H9 (cell line): Measurements from ENCODE around the gene GOLGA8S. TPM values are rescaled to one million over a fixed set of nuclear protein-coding genes. Genes with fewer than 3 reads are reported as not detected.

Experiments
- DNase-seq: peaks from one replicate; pipeline ENCODE4 v3.0.0-alpha.2; 2017
- H2AFZ ChIP-seq: one replicate; pipeline ENCODE4 v1.6.1; 2013; ENCODE audit warnings: mild to moderate bottlenecking, low read length, control low read depth, moderate library complexity
- H2AK5ac ChIP-seq: 2 replicates; pipeline ENCODE4 v1.6.1; 2013; ENCODE audit warnings: low read length, control low read depth, mixed read lengths; ENCODE audit not compliant: insufficient read length
- H2BK120ac ChIP-seq: one replicate; pipeline ENCODE4 v1.6.1; 2013; ENCODE audit warnings: low read depth, mild to moderate bottlenecking, low read length, control low read depth, inconsistent platforms; ENCODE audit not compliant: poor library complexity, severe bottlenecking
- H2BK12ac ChIP-seq: 2 replicates; pipeline ENCODE4 v1.6.1; 2013; ENCODE audit warnings: low read length, control low read depth, mixed read lengths, low read depth; ENCODE audit not compliant: insufficient read length
- H2BK15ac ChIP-seq: 2 replicates; pipeline ENCODE4 v1.6.1; 2013; ENCODE audit warnings: low read depth, low read length, control low read depth
- H2BK20ac ChIP-seq: one replicate; pipeline ENCODE4 v1.6.1; 2013; ENCODE audit warnings: low read depth, mild to moderate bottlenecking, low read length, control low read depth, inconsistent platforms; ENCODE audit not compliant: poor library complexity, severe bottlenecking
- H2BK5ac ChIP-seq: 2 replicates; pipeline ENCODE4 v1.6.1; 2013; ENCODE audit warnings: low read length, control low read depth, mixed read lengths; ENCODE audit not compliant: insufficient read length
- H3K14ac ChIP-seq: 2 replicates; pipeline ENCODE4 v1.6.1; 2013; ENCODE audit warnings: low read length, control low read depth; ENCODE audit not compliant: insufficient read depth
- H3K18ac ChIP-seq: 2 replicates; pipeline ENCODE4 v1.6.1; 2013; ENCODE audit warnings: low read depth, mild to moderate bottlenecking, mixed read lengths, low read length, control low read depth; ENCODE audit not compliant: insufficient read length
- H3K23ac ChIP-seq: 2 replicates; pipeline ENCODE4 v1.6.1; 2013; ENCODE audit warnings: low read length, control low read depth, mixed read lengths, low read depth; ENCODE audit not compliant: insufficient read length
- H3K23me2 ChIP-seq: 2 replicates; pipeline ENCODE4 v1.6.1; 2013; ENCODE audit warnings: low read depth, mild to moderate bottlenecking, mixed read lengths, low read length, control low read depth; ENCODE audit not compliant: insufficient read length, poor library complexity, severe bottlenecking
- H3K27ac ChIP-seq: 2 replicates; pipeline ENCODE4 v1.5.1; 2013; ENCODE audit warnings: low read length, control low read depth, mixed read lengths, low read depth; ENCODE audit not compliant: insufficient read length
- H3K27me3 ChIP-seq: 2 replicates; pipeline ENCODE4 v1.6.1; 2013; ENCODE audit warnings: low read length, control low read depth, inconsistent platforms; ENCODE audit not compliant: insufficient read depth
- H3K4ac ChIP-seq: 2 replicates; pipeline ENCODE4 v1.6.1; 2013; ENCODE audit warnings: low read depth, mild to moderate bottlenecking, control low read depth, inconsistent platforms, low read length, moderate library complexity
- H3K4me1 ChIP-seq: 2 replicates; pipeline ENCODE4 v1.6.1; 2013; ENCODE audit warnings: low read length, control low read depth, inconsistent platforms; ENCODE audit not compliant: insufficient read depth
- H3K4me2 ChIP-seq: 2 replicates; pipeline ENCODE4 v1.6.1; 2013; ENCODE audit warnings: low read length, control low read depth, mixed read lengths; ENCODE audit not compliant: insufficient read length, insufficient read depth
- H3K56ac ChIP-seq: 2 replicates; pipeline ENCODE4 v1.6.1; 2013; ENCODE audit warnings: low read depth, mild to moderate bottlenecking, mixed read lengths, low read length, control low read depth; ENCODE audit not compliant: insufficient read length
- H3K79me1 ChIP-seq: 2 replicates; pipeline ENCODE4 v1.6.1; 2013; ENCODE audit warnings: low read depth, mild to moderate bottlenecking, moderate library complexity, low read length, control low read depth, inconsistent platforms; ENCODE audit not compliant: insufficient read depth, poor library complexity, severe bottlenecking
- H3K79me2 ChIP-seq: 2 replicates; pipeline ENCODE4 v1.6.1; 2013; ENCODE audit warnings: low read length, control low read depth, inconsistent platforms; ENCODE audit not compliant: insufficient read depth
- H3K9ac ChIP-seq: 2 replicates; pipeline ENCODE4 v1.6.1; 2013; ENCODE audit warnings: low read length, control low read depth, mixed read lengths; ENCODE audit not compliant: insufficient read length; ENCODE audit errors: extremely low read depth
- H3K9me3 ChIP-seq: one replicate; pipeline ENCODE4 v1.6.1; 2013; ENCODE audit warnings: low read depth, low read length, inconsistent platforms; ENCODE audit not compliant: control insufficient read depth
- H3T11ph ChIP-seq: one replicate; pipeline ENCODE4 v1.6.1; 2013; ENCODE audit warnings: mild to moderate bottlenecking, low read length, control low read depth, inconsistent platforms
- H4K20me1 ChIP-seq: one replicate; pipeline ENCODE4 v1.6.1; 2013; ENCODE audit not compliant: control insufficient read depth, insufficient read length, insufficient read depth
- H4K5ac ChIP-seq: 2 replicates; pipeline ENCODE4 v1.6.1; 2013; ENCODE audit warnings: low read depth, mild to moderate bottlenecking, mixed read lengths, low read length, control low read depth; ENCODE audit not compliant: insufficient read length
- H4K8ac ChIP-seq: replicated peaks from 2 replicates; pipeline ENCODE4 v1.6.1; 2013; ENCODE audit warnings: low read length, control low read depth, mixed read lengths, low read depth; ENCODE audit not compliant: insufficient read length
- H4K91ac ChIP-seq: 2 replicates; pipeline ENCODE4 v1.6.1; 2013; ENCODE audit warnings: low read depth, mild to moderate bottlenecking, moderate library complexity, mixed read lengths, low read length, control low read depth; ENCODE audit not compliant: insufficient read length
- H3K27ac Mint-ChIP-seq, 3 experiments: 2 replicates in 2 of 3; 3 replicates in 1 of 3; pipeline ENCODE4 v1.8.0; 2020 to 2021; ENCODE audit warnings: mixed read lengths in 3 of 3, mild to moderate bottlenecking in 1 of 3, moderate library complexity in 1 of 3
- H3K27me3 Mint-ChIP-seq: 2 replicates; pipeline ENCODE4 v1.8.0; 2021; ENCODE audit warnings: low read depth, mild to moderate bottlenecking, moderate library complexity, mixed read lengths
- H3K36me3 Mint-ChIP-seq, 3 experiments: 2 replicates in 2 of 3; 3 replicates in 1 of 3; pipeline ENCODE4 v1.8.0; 2020 to 2021; ENCODE audit warnings: low read depth in 3 of 3, mixed read lengths in 3 of 3; ENCODE audit not compliant: insufficient read depth in 1 of 3
- H3K4me1 Mint-ChIP-seq, 2 experiments: 2 replicates each; pipeline ENCODE4 v1.8.0; 2020; ENCODE audit warnings: mixed read lengths in 2 of 2
- H3K4me3 Mint-ChIP-seq, 2 experiments: 2 replicates in 1 of 2; 3 replicates in 1 of 2; pipeline ENCODE4 v1.8.0; 2020 to 2021; ENCODE audit warnings: mild to moderate bottlenecking in 2 of 2, mixed read lengths in 2 of 2, moderate library complexity in 1 of 2
- H3K9me3 Mint-ChIP-seq, 2 experiments: 2 replicates in 1 of 2; 3 replicates in 1 of 2; pipeline ENCODE4 v1.8.0; 2020; ENCODE audit warnings: mild to moderate bottlenecking in 2 of 2, mixed read lengths in 2 of 2, moderate library complexity in 1 of 2
- WGBS: extraction: QIAGEN DNeasy Blood & Tissue Kit; methylation state at CpG from one replicate; pipeline ENCODE4 v1.1.7; 2013; ENCODE audit warnings: missing lambda C conversion rate, low lambda C conversion rate, mixed read lengths; ENCODE audit not compliant: insufficient read length; ENCODE audit errors: extremely low coverage; 5-methylcytosine and 5-hydroxymethylcytosine counted together
- total RNA-seq: library from RNA; stranded (reverse); gene quantifications from 2 replicates; pipeline ENCODE4 v1.2.1, GENCODE V29; 2021
- TF ChIP-seq, protein P1 (sequence below): fragments of 200-600 bp; sonication (generic); conservative IDR thresholded peaks from 3 replicates; pipeline ENCODE4 v1.8.0; 2021; ENCODE audit warnings: antibody characterized with exemption, mild to moderate bottlenecking

Gene GOLGA8S
- total RNA-seq, 1 experiment from 2014 or later, result 0.07 TPM

DNA sequence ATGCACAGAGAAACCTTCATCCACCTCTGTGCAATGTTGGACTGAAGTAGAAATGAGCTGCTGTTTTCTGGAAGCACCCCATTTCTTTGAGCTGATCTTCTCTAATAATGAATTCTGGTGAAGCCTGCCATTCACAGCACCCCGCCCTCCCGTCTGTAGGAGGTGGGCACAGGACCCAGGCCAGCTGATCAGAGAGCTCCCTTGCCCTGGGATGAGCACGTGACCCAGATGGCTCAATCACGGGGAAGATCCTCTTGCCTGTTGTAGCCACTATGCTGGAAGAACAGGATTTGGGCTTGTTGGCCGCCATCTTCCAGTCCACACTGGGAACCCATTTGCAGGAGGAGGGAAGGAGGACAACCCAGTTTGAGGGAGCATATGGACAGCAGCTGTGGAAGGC lies 48.0 kb downstream of the GOLGA8S start:
- Histone ChIP-seq H3K4ac (no peak overlapping the region), H4K5ac (no peak overlapping the region), H3K14ac (no peak overlapping the region), H3K23me2 (no peaks in the 10 kb centered on the region), H2BK120ac (no peak overlapping the region), H3K9me3 (peaks cover 14% of the 10 kb centered on the region), H3K79me1 (no peaks in the 10 kb centered on the region), H3K27ac (no peak overlapping the region), H4K8ac (no peak overlapping the region), H4K20me1 (no peaks in the 10 kb centered on the region), H3K4me2 (no peak overlapping the region), H2AK5ac (no peak overlapping the region), H4K91ac (no peak overlapping the region), H3K18ac (no peak overlapping the region), H3K4me1 (no peaks in the 10 kb centered on the region), H2BK5ac (no peak overlapping the region), H2AFZ (no peak overlapping the region), H3K56ac (no peak overlapping the region), H3K9ac (no peak overlapping the region), H2BK20ac (no peak overlapping the region), H2BK12ac (no peak overlapping the region), H3K27me3 (no peaks in the 10 kb centered on the region), H3K23ac (no peak overlapping the region), H3K79me2 (no peaks in the 10 kb centered on the region), H2BK15ac (no peak overlapping the region), H3T11ph (no peak overlapping the region)
- peaks cover 80 to 82% of the 10 kb centered on the region in 2 experiments for H3K9me3 Mint-ChIP-seq
- DNase-seq, result no peak
- TF ChIP-seq, protein P1, sequence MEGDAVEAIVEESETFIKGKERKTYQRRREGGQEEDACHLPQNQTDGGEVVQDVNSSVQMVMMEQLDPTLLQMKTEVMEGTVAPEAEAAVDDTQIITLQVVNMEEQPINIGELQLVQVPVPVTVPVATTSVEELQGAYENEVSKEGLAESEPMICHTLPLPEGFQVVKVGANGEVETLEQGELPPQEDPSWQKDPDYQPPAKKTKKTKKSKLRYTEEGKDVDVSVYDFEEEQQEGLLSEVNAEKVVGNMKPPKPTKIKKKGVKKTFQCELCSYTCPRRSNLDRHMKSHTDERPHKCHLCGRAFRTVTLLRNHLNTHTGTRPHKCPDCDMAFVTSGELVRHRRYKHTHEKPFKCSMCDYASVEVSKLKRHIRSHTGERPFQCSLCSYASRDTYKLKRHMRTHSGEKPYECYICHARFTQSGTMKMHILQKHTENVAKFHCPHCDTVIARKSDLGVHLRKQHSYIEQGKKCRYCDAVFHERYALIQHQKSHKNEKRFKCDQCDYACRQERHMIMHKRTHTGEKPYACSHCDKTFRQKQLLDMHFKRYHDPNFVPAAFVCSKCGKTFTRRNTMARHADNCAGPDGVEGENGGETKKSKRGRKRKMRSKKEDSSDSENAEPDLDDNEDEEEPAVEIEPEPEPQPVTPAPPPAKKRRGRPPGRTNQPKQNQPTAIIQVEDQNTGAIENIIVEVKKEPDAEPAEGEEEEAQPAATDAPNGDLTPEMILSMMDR, result no peak
- no peak overlapping the region for H3K4me3 Mint-ChIP-seq
- no CpG with 5 or more reads among the region's 5 CpGs for WGBS
- H3K4me1 Mint-ChIP-seq, result peaks cover 3 to 6% of the 10 kb centered on the region in 2 experiments; a peak in 1 of 4 replicates
- peaks cover 1 to 6% (median 5%) of the 10 kb centered on the region in 3 experiments; a peak in 6 of 7 replicates for H3K36me3 Mint-ChIP-seq
- H3K27me3 Mint-ChIP-seq, result peaks cover 2% of the 10 kb centered on the region
- H3K27ac Mint-ChIP-seq, result no peak overlapping the region; a peak in 1 of 7 replicates
